ENCODE measurements around the gene GPD2.
A peak's percentile ranks its signal among the peaks of the same experiment; 100 is the strongest.
"Not testable (repeated sequence)": the region's sequence is repeated elsewhere in the genome, so short reads cannot be mapped to it uniquely, and the experiment has no call there.

The GPD2 gene

DNA sequence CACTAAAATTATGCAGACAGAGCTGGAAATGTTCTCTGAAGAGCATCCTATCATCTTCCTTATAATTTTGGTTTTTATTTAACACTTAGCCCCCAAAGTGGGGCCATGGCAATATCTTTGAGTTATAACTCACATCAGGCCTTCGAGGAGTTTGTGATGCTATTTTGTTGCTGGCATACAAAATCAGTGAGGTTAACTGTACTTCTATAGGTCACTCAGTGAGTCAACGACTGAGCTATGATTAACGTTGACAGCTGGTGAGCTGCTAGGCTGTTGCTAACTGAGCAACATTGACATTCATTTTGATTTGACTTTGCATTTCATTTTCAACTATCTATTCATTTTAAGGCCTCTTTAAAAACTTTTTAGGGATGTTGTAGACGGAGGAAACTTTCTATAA lies 50.0 kb downstream of the GPD2 start:
- TF ChIP-seq POLR2AphosphoS5 (IDR thresholded peaks at IDR 0.05; ENCODE audit: low read depth, low read length) (no peak), SPI1 (IDR thresholded peaks at IDR 0.05; ENCODE audit: low read depth, low read length) (no peak), POLR2A (IDR thresholded peaks at IDR 0.05; ENCODE audit: low read depth, low read length) (no peak), TAF1 (IDR thresholded peaks at IDR 0.05; ENCODE audit: low read depth, low read length) (no peak), POU2F2 (IDR thresholded peaks at IDR 0.05; ENCODE audit: low read depth, low read length) (no peak), PAX5 (IDR thresholded peaks at IDR 0.05; ENCODE audit: insufficient read depth, low read length, severe bottlenecking) (no peak)
- no peak for FAIRE-seq

DNA sequence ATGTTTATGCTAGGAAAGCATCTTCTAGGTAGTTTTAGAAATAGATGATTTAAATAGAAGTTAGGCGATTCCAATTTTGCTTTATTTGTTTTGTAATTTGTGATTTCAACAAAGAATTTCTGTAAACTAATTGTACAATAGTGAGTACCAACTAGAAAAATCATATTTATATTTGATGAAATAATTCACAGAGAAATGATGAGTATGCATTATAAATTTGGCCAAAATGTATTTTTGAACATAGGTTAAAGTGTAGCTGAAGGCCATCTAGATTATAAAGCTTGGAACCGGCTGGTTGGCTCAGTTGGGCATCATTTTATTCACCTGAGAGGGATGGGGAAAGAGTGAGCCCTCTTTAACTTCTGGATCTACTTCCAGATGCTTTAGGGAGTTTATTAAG lies 50.4 kb downstream of the GPD2 start:
- FAIRE-seq = no peak
- TF ChIP-seq PAX5 (IDR thresholded peaks at IDR 0.05; ENCODE audit: insufficient read depth, low read length, severe bottlenecking) (no peak), POLR2AphosphoS5 (IDR thresholded peaks at IDR 0.05; ENCODE audit: low read depth, low read length) (no peak), POLR2A (IDR thresholded peaks at IDR 0.05; ENCODE audit: low read depth, low read length) (no peak), POU2F2 (IDR thresholded peaks at IDR 0.05; ENCODE audit: low read depth, low read length) (no peak), SPI1 (IDR thresholded peaks at IDR 0.05; ENCODE audit: low read depth, low read length) (no peak), TAF1 (IDR thresholded peaks at IDR 0.05; ENCODE audit: low read depth, low read length) (no peak)
- no peak for DNase-seq (ENCODE audit: insufficient read length, low spot score)

More for the DNA sequence above, 50.0 kb downstream of the GPD2 start:
- no peak for DNase-seq (ENCODE audit: insufficient read length, low spot score)

DNA sequence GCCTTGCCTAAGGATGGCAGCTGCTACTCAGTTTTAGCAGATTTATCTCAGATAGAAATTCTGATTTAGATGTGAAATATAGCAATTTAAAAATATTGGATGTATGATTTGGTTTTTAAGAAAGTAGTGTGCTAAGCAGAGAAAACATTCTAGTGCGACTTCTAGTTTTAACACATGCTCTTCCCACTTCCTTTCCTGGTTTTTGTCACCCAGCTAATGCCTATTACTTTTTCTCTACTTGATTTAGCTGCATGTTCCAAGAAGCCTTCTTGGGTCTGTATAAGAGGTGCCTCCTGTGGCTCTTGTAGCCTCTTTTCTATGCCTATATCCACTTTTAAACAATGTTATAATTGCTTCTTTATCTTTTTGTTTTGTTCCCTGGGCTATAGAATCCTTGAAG lies 53.0 kb downstream of the GPD2 start:
- TF ChIP-seq TAF1 (IDR thresholded peaks at IDR 0.05; ENCODE audit: low read depth, low read length) (no peak), POLR2A (IDR thresholded peaks at IDR 0.05; ENCODE audit: low read depth, low read length) (no peak), POLR2AphosphoS5 (IDR thresholded peaks at IDR 0.05; ENCODE audit: low read depth, low read length) (no peak), SPI1 (IDR thresholded peaks at IDR 0.05; ENCODE audit: low read depth, low read length) (peak; percentile 44)
- FAIRE-seq (no peak), DNase-seq (ENCODE audit: insufficient read length, low spot score) (no peak)

DNA sequence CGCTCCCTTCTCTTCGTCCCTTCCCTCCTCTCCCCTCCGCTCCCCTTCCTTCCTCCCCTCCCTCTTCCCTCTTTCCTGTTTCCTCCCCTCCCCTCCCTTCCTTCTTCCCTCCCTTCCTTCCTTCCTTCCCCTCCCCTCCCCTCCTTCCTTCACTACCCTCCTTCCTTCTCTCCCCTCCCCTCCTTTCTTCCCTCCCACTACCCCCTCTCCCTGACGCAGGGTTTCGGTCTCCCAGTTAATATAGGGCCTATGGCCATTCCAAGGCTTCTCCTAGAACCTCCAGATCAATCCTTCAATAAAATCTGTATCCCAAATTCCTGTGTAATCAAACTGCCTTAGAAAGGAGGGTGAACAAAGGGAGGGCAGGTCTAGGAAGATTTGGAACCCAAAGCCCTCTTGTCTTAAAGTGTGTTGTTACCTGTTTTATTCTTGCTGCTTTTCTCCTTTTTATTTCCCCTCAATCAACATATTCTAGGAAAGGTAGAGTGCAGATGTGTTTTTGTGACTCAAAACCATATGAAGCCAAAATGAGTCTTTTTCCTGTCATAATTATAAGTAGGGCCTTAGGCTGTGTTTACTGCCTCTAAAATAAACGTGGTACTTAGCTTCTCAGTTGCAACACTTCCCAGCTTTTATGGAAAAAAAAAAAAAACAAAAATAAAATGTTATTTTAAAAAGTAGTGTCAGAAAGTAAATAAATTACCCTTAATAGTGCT lies 53.7 kb downstream of the GPD2 start:
- no peak for DNase-seq (ENCODE audit: insufficient read length, low spot score)
- TF ChIP-seq TAF1 (IDR thresholded peaks at IDR 0.05; ENCODE audit: low read depth, low read length) (no peak), POLR2A (IDR thresholded peaks at IDR 0.05; ENCODE audit: low read depth, low read length) (no peak), PAX5 (IDR thresholded peaks at IDR 0.05; ENCODE audit: insufficient read depth, low read length, severe bottlenecking) (no peak), POLR2AphosphoS5 (IDR thresholded peaks at IDR 0.05; ENCODE audit: low read depth, low read length) (no peak), SPI1 (IDR thresholded peaks at IDR 0.05; ENCODE audit: low read depth, low read length) (no peak), POU2F2 (IDR thresholded peaks at IDR 0.05; ENCODE audit: low read depth, low read length) (no peak)
- FAIRE-seq = no peak

DNA sequence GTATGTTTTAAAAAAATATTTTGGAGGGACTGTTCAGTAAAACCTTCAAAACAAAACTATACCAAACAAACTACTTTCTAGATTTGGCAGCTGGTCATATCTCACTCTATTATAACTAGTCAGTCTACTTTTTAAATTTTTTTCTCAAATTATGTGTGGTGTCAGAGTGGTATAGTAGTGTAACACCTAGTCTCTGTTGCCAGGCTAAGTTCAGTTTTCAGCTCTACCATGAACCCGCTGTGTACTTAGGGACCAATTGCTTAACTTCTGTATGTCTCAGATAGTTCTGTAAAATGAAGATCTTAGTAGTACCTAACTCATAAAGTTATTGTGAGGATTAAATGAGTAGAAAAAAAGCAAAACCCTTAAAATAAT lies 54.3 kb downstream of the GPD2 start:
- DNase-seq (ENCODE audit: insufficient read length, low spot score) (no peak), FAIRE-seq (no peak)
- TF ChIP-seq POLR2AphosphoS5 (IDR thresholded peaks at IDR 0.05; ENCODE audit: low read depth, low read length) (no peak), TAF1 (IDR thresholded peaks at IDR 0.05; ENCODE audit: low read depth, low read length) (no peak), SPI1 (IDR thresholded peaks at IDR 0.05; ENCODE audit: low read depth, low read length) (no peak), PAX5 (IDR thresholded peaks at IDR 0.05; ENCODE audit: insufficient read depth, low read length, severe bottlenecking) (no peak), POLR2A (IDR thresholded peaks at IDR 0.05; ENCODE audit: low read depth, low read length) (no peak), POU2F2 (IDR thresholded peaks at IDR 0.05; ENCODE audit: low read depth, low read length) (no peak)

DNA sequence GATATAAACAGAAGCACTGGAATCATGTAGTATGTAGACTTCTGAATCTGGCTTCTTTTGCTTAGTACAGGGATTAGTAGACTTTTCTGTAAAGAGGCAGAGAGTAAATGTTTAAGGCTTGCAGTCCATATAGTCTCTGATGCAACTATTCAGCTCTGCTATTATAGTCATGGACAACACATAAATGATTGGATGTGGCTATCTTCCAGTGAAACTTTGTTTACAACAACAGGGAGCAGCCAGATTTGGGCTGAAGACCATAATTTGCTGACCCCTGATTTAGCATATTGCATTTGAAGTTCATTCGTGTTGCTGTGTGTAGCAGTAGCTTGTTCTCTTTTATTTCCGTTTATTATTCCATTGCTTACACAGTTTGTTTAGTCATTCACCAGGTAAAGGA lies 55.0 kb downstream of the GPD2 start:
- DNase-seq (ENCODE audit: insufficient read length, low spot score) (no peak), FAIRE-seq (peak; percentile 75)
- TF ChIP-seq POLR2AphosphoS5 (IDR thresholded peaks at IDR 0.05; ENCODE audit: low read depth, low read length) = no peak
- no peak for TF ChIP-seq PAX5 (IDR thresholded peaks at IDR 0.05; ENCODE audit: insufficient read depth, low read length, severe bottlenecking)
- TF ChIP-seq POLR2A (IDR thresholded peaks at IDR 0.05; ENCODE audit: low read depth, low read length) = no peak
- no peak for TF ChIP-seq POU2F2 (IDR thresholded peaks at IDR 0.05; ENCODE audit: low read depth, low read length)

DNA sequence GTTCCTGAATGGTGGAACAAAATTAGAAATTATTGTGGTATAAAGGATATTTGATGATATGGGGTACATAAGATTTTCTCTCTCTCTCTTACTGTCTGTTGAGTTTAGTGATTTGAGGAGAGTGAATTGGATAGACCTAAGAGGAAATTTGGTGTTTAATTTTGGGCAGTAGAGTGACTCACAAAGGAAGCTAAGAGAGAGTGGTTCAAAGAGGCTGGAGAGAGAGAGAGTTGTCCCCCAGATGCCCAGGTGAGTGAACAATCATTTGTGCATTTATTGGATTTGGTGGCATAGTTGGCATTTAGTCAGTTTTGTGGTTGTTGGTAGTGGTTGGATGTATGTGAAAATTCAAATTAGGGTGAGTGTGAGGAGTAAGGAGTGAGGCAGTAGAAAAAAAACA lies 56.8 kb downstream of the GPD2 start:
- TF ChIP-seq SPI1 (IDR thresholded peaks at IDR 0.05; ENCODE audit: low read depth, low read length) = no peak
- TF ChIP-seq POLR2A (IDR thresholded peaks at IDR 0.05; ENCODE audit: low read depth, low read length) = no peak
- TF ChIP-seq POLR2AphosphoS5 (IDR thresholded peaks at IDR 0.05; ENCODE audit: low read depth, low read length) = no peak
- DNase-seq (ENCODE audit: insufficient read length, low spot score) (no peak), FAIRE-seq (peak; percentile 40)

DNA sequence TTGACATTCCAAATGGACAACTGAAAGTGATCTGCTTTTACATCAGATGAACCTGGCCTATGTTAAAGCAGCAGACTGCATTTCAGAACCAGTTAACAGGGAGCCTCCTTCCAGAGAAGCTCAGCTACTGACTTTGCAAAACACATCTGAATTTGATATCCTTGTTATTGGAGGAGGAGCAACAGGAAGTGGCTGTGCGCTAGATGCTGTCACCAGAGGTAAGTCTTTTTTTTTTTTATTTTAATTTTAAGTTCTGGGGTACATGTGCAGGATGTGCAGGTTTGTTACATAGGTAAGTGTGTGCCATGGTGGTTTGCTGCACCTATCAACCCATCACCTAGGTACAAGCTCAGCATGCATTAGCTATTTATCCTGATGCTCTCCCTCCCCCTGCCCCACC lies 59.8 kb downstream of the GPD2 start:
- FAIRE-seq; DNase-seq (ENCODE audit: insufficient read length, low spot score): not testable (repeated sequence)

DNA sequence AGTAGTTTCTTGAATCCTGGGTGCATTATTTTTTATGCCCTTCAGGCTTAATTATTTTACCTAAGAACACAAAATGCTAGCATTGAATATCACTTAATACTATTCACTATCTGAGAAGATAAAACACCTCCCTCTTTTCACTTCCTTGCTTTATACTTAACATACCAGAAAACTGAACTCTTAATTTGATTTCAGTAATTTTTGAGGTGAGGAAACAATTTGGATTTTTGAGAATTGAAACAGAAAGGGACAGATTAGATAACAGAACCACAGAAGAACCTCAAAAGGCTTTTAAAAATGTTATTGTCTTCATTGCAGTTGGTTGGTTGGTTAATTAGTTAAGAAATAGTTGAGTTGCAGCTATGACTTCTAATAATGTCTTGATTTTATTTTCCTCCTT lies 69.5 kb downstream of the GPD2 start:
- DNase-seq (ENCODE audit: insufficient read length, low spot score) (no peak), FAIRE-seq (no peak)
- TF ChIP-seq POU2F2 (IDR thresholded peaks at IDR 0.05; ENCODE audit: low read depth, low read length) (no peak), POLR2A (IDR thresholded peaks at IDR 0.05; ENCODE audit: low read depth, low read length) (no peak)

DNA sequence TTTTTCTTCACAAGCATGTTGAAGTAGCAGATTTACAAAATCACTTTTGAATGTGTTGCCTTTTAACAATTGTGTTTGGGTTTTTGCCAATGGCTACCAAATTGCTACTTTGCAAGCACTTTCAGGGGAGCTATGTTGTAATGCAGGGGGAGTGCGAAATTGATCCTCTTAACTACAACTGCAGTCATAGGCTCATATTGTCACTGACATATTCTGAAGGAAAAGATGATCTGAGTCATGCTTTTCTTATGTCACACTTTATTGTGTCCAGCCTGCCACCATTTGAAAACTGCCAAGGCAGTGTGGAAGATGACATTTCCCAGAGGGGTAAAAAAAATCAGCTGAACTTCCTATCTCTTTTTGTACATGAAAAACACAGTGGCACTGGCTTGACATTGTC lies 74.9 kb downstream of the GPD2 start:
- FAIRE-seq (peak; percentile 5), DNase-seq (ENCODE audit: insufficient read length, low spot score) (no peak)
- TF ChIP-seq PAX5 (IDR thresholded peaks at IDR 0.05; ENCODE audit: insufficient read depth, low read length, severe bottlenecking) (no peak), POLR2A (IDR thresholded peaks at IDR 0.05; ENCODE audit: low read depth, low read length) (no peak), SPI1 (IDR thresholded peaks at IDR 0.05; ENCODE audit: low read depth, low read length) (no peak)

DNA sequence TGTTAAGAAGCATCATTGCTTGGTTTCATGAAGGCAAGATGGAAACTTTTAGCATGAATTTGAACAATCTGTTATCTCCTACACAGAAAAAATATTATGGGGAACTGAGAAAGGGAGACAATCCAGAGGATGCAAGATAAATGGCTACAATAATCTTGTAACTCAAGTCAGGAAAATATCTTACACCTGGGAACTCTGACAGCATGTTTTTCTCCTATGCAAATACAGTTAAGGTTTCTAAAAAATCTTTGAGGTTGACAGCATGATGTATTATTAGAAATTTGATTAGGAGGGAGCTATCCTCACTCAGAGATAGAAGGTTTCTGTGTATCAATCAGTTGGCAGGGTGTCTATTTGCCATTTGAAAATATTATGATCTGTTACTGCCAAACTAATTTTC lies 75.6 kb downstream of the GPD2 start:
- no peak for DNase-seq (ENCODE audit: insufficient read length, low spot score)
- TF ChIP-seq POLR2AphosphoS5 (IDR thresholded peaks at IDR 0.05; ENCODE audit: low read depth, low read length) (no peak), SPI1 (IDR thresholded peaks at IDR 0.05; ENCODE audit: low read depth, low read length) (peak; percentile 53)
- no peak for FAIRE-seq
